WTC11 (cell line): Measurements from ENCODE around the gene HOXC5. TPM values are rescaled to one million over a fixed set of nuclear protein-coding genes. Genes with fewer than 3 reads are reported as not detected.

Source experiments
- ATAC-seq: fragments of 200-7000 bp; cut with Tn5 transposase; 2 replicates; pipeline ENCODE4 v1.10.0; 2021; ENCODE audit warnings: mild to moderate bottlenecking, moderate library complexity
- CTCF ChIA-PET: fragments of 300-600 bp; sonication (Branson Sonifier 250); formaldehyde crosslinking; loops from one replicate; lab custom pipeline; 2021; ENCODE audit warnings: antibody characterized with exemption; lab: Charles Lee
- POLR2A ChIA-PET: fragments of 350-600 bp; sonication (Branson Sonifier 250); formaldehyde crosslinking; loops from one replicate; lab custom pipeline; 2021; ENCODE audit warnings: antibody characterized with exemption; lab: Charles Lee
- DNase-seq: peaks from one replicate; pipeline ENCODE4 v3.0.0; 2021; ENCODE audit warnings: low spot score
- H3K27ac Mint-ChIP-seq: 2 replicates; pipeline ENCODE4 v1.8.0; 2021; ENCODE audit warnings: mixed read lengths
- H3K27me3 Mint-ChIP-seq: 2 replicates; pipeline ENCODE4 v1.8.0; 2021; ENCODE audit warnings: low read depth, mild to moderate bottlenecking, moderate library complexity, mixed read lengths
- H3K36me3 Mint-ChIP-seq: 2 replicates; pipeline ENCODE4 v1.8.0; 2021; ENCODE audit warnings: mixed read lengths
- H3K4me1 Mint-ChIP-seq: 2 replicates; pipeline ENCODE4 v1.8.0; 2022; ENCODE audit warnings: mixed read lengths
- H3K4me3 Mint-ChIP-seq: 2 replicates; pipeline ENCODE4 v1.8.0; 2021; ENCODE audit warnings: mild to moderate bottlenecking, moderate library complexity, mixed read lengths
- H3K9me3 Mint-ChIP-seq: 2 replicates; pipeline ENCODE4 v1.8.0; 2021; ENCODE audit warnings: mixed read lengths
- ARID4B ChIP-seq: sonication (generic); formaldehyde crosslinking; IDR thresholded peaks from 2 replicates; pipeline ENCODE4 v1.8.0; 2023; ENCODE audit warnings: missing genetic modification reagents, mild to moderate bottlenecking, borderline replicate concordance
- ATF2 ChIP-seq: sonication (generic); formaldehyde crosslinking; IDR thresholded peaks from 2 replicates; pipeline ENCODE4 v1.8.1; 2022; ENCODE audit warnings: low read depth, missing genetic modification reagents, borderline replicate concordance
- ELF4 ChIP-seq: sonication (generic); formaldehyde crosslinking; IDR thresholded peaks from 2 replicates; pipeline ENCODE4 v1.8.1; 2022; ENCODE audit warnings: low read depth, mild to moderate bottlenecking, moderate library complexity, missing genetic modification reagents
- FOXP4 ChIP-seq: sonication (generic); formaldehyde crosslinking; IDR thresholded peaks from 2 replicates; pipeline ENCODE4 v1.8.0; 2022; ENCODE audit warnings: mild to moderate bottlenecking, missing genetic modification reagents
- NR3C1 ChIP-seq: sonication (generic); formaldehyde crosslinking; conservative IDR thresholded peaks from 2 replicates; pipeline ENCODE4 v1.8.1; 2023; ENCODE audit warnings: low read depth, mild to moderate bottlenecking, missing genetic modification reagents
- OVOL2 ChIP-seq: fragments of 250-450 bp; sonication (Bioruptor Pico); IDR thresholded peaks from 2 replicates; pipeline ENCODE4 v1.9.0; 2021; ENCODE audit warnings: mild to moderate bottlenecking, borderline replicate concordance
- PRRX2 ChIP-seq: fragments of 250-450 bp; sonication (Bioruptor Pico); IDR thresholded peaks from 2 replicates; pipeline ENCODE4 v1.8.0; 2021; ENCODE audit warnings: mild to moderate bottlenecking
- RELA ChIP-seq: sonication (generic); formaldehyde crosslinking; IDR thresholded peaks from 2 replicates; pipeline ENCODE4 v1.8.1; 2022; ENCODE audit warnings: missing genetic modification reagents, mild to moderate bottlenecking, borderline replicate concordance
- SMAD3 ChIP-seq: sonication (generic); formaldehyde crosslinking; IDR thresholded peaks from 2 replicates; pipeline ENCODE4 v1.8.0; 2022; ENCODE audit warnings: missing genetic modification reagents, mild to moderate bottlenecking, borderline replicate concordance
- SP1 ChIP-seq: sonication (generic); formaldehyde crosslinking; conservative IDR thresholded peaks from 2 replicates; pipeline ENCODE4 v1.8.1; 2022; ENCODE audit warnings: missing genetic modification reagents
- USF2 ChIP-seq: sonication (generic); formaldehyde crosslinking; IDR thresholded peaks from 2 replicates; pipeline ENCODE4 v1.8.1; 2023; ENCODE audit warnings: mild to moderate bottlenecking, missing genetic modification reagents, moderate library complexity
- ZBTB21 ChIP-seq: sonication (generic); formaldehyde crosslinking; IDR thresholded peaks from 2 replicates; pipeline ENCODE4 v1.8.1; 2023; ENCODE audit warnings: mild to moderate bottlenecking, missing genetic modification reagents, borderline replicate concordance
- ZBTB43 ChIP-seq: sonication (generic); formaldehyde crosslinking; IDR thresholded peaks from 2 replicates; pipeline ENCODE4 v1.8.1; 2023; ENCODE audit warnings: mild to moderate bottlenecking, missing genetic modification reagents
- ZMAT4 ChIP-seq: fragments of 250-450 bp; sonication (Bioruptor Pico); IDR thresholded peaks from 2 replicates; pipeline ENCODE4 v1.9.0; 2021; ENCODE audit warnings: mild to moderate bottlenecking
- ZNF317 ChIP-seq: sonication (generic); formaldehyde crosslinking; IDR thresholded peaks from 2 replicates; pipeline ENCODE4 v1.8.1; 2023; ENCODE audit warnings: low read depth, mild to moderate bottlenecking, moderate library complexity, missing genetic modification reagents, borderline replicate concordance
- ZNF532 ChIP-seq: fragments of 250-450 bp; sonication (Bioruptor Pico); IDR thresholded peaks from 2 replicates; pipeline ENCODE4 v1.9.0; 2021; ENCODE audit warnings: mild to moderate bottlenecking, borderline replicate concordance
- total RNA-seq: library from RNA; stranded (reverse); gene quantifications from 3 replicates; pipeline ENCODE4 v1.2.3, GENCODE V29; 2021

Gene HOXC5
- total RNA-seq, 1 experiment from 2014 or later = not detected

- ChIA-PET CTCF (interaction anchor here (0.5 to 5.1 kb wide), 10 partner anchors 12 to 336 kb away, joined by 3 to 36 read pairs (median 4); partner anchors contain the start of genes HOXC11, HOXC5, HOXC8 and HOXC9), POLR2A (no interaction called here)
- DNase-seq (no peak), ATAC-seq (no peak)
- H3K4me1 Mint-ChIP-seq = peaks cover 39% of the 10 kb centered on the region
- H3K27ac Mint-ChIP-seq = no peak overlapping the region
- no peaks in the 10 kb centered on the region for H3K36me3 Mint-ChIP-seq
- peaks cover 100% of the 10 kb centered on the region for H3K27me3 Mint-ChIP-seq
- TF ChIP-seq NR3C1 (no peak), PRRX2 (CRISPR knock-in tag) (no peak), USF2 (CRISPR knock-in tag) (no peak), ZNF532 (CRISPR knock-in tag) (no peak), ZMAT4 (CRISPR knock-in tag) (no peak), ZBTB21 (CRISPR knock-in tag) (no peak), SP1 (CRISPR knock-in tag) (no peak), ZBTB43 (CRISPR knock-in tag) (no peak), ZNF317 (CRISPR knock-in tag) (no peak)
- H3K9me3 Mint-ChIP-seq = no peaks in the 10 kb centered on the region
- no peak overlapping the region for H3K4me3 Mint-ChIP-seq
Measured at GRCh38 chr12:53987787-53988230, 45.0 kb upstream of the HOXC5 start.

- POLR2A ChIA-PET = no interaction called here
- no peak for DNase-seq
- H3K4me1 Mint-ChIP-seq = peaks cover 34% of the 10 kb centered on the region
- CTCF ChIA-PET = interaction anchor here (0.5 to 5.1 kb wide), 10 partner anchors 12 to 335 kb away, joined by 3 to 36 read pairs (median 4); partner anchors contain the start of genes HOXC11, HOXC5, HOXC8 and HOXC9
- no peaks in the 10 kb centered on the region for H3K36me3 Mint-ChIP-seq
- peaks cover 100% of the 10 kb centered on the region for H3K27me3 Mint-ChIP-seq
- H3K4me3 Mint-ChIP-seq = no peak overlapping the region
- no peak for ATAC-seq
- no peak overlapping the region for H3K27ac Mint-ChIP-seq
- no peaks in the 10 kb centered on the region for H3K9me3 Mint-ChIP-seq
- TF ChIP-seq OVOL2 = no peak
- no peak for TF ChIP-seq ARID4B (CRISPR knock-in tag)
- TF ChIP-seq USF2 (CRISPR knock-in tag) = no peak
- TF ChIP-seq SMAD3 (CRISPR knock-in tag) = no peak
- TF ChIP-seq RELA = no peak
- TF ChIP-seq ATF2 (CRISPR knock-in tag) = no peak
- no peak for TF ChIP-seq ELF4 (CRISPR knock-in tag)
- no peak for TF ChIP-seq FOXP4 (CRISPR knock-in tag)
Measured at GRCh38 chr12:53988541-53989226, 44.2 kb upstream of the HOXC5 start.
